ENCODE data around the gene PLAC8L1. TPM values are rescaled to one million over a fixed set of nuclear protein-coding genes. Genes with fewer than 3 reads are reported as not detected.

PLAC8L1 gene
- total RNA-seq, 1 donor from 2014 or later: 0.49 TPM

GRCh38 chr5:146052780-146053179 is 52.6 kb downstream of the PLAC8L1 start:
- Histone ChIP-seq H3K9me3 (replicated peaks) (no peaks in the 10 kb centered on the region), H3K36me3 (no peaks in the 10 kb centered on the region), H3K27ac (replicated peaks) (no peak overlapping the region), H3K4me3 (no peak overlapping the region), H3K4me1 (peaks cover 12% of the 10 kb centered on the region), H3K27me3 (ENCODE audit: low read depth) (no peaks in the 10 kb centered on the region)
- TF ChIP-seq CTCF (IDR thresholded peaks at IDR 0.05; ENCODE audit: borderline replicate concordance): peak; percentile 36
- no peak for DNase-seq
- intact Hi-C loops (cut with micrococcal nuclease): no loop called here

- no peaks in the 10 kb centered on the region for H3K27me3 ChIP-seq (ENCODE audit: low read depth)
- H3K9me3 ChIP-seq (replicated peaks): no peaks in the 10 kb centered on the region
- intact Hi-C loops (cut with micrococcal nuclease): no loop called here
- H3K4me1 ChIP-seq: peaks cover 22% of the 10 kb centered on the region
- no peak for TF ChIP-seq CTCF (IDR thresholded peaks at IDR 0.05; ENCODE audit: borderline replicate concordance)
- no peaks in the 10 kb centered on the region for H3K36me3 ChIP-seq
- no peak overlapping the region for H3K27ac ChIP-seq (replicated peaks)
- no peak overlapping the region for H3K4me3 ChIP-seq
- DNase-seq: no peak
Observed at GRCh38 chr5:146051678-146052077, 53.7 kb downstream of the PLAC8L1 start.

GRCh38 chr5:146050086-146050485 is 55.3 kb downstream of the PLAC8L1 start:
- no peaks in the 10 kb centered on the region for H3K36me3 ChIP-seq
- H3K27me3 ChIP-seq (ENCODE audit: low read depth): no peaks in the 10 kb centered on the region
- no peak overlapping the region for H3K4me3 ChIP-seq
- no peak for DNase-seq
- TF ChIP-seq CTCF (IDR thresholded peaks at IDR 0.05; ENCODE audit: borderline replicate concordance): no peak
- H3K9me3 ChIP-seq (replicated peaks): no peaks in the 10 kb centered on the region
- H3K27ac ChIP-seq (replicated peaks): no peak overlapping the region
- intact Hi-C loops (cut with micrococcal nuclease): no loop called here
- peaks cover 22% of the 10 kb centered on the region for H3K4me1 ChIP-seq

- Histone ChIP-seq H3K9me3 (replicated peaks) (no peaks in the 10 kb centered on the region), H3K4me1 (peaks cover 22% of the 10 kb centered on the region), H3K36me3 (no peaks in the 10 kb centered on the region), H3K4me3 (no peak overlapping the region), H3K27me3 (ENCODE audit: low read depth) (no peaks in the 10 kb centered on the region), H3K27ac (replicated peaks) (no peak overlapping the region)
- TF ChIP-seq CTCF (IDR thresholded peaks at IDR 0.05; ENCODE audit: borderline replicate concordance): peak; percentile 6
- DNase-seq: no peak
- intact Hi-C loops (cut with micrococcal nuclease): loop anchor here (10.0 kb wide), 2 partner anchors 225 to 365 kb away; no protein-coding TSS in a partner anchor
Observed at GRCh38 chr5:146049704-146050026, 55.7 kb downstream of the PLAC8L1 start.

- H3K27ac ChIP-seq (replicated peaks): no peak overlapping the region
- H3K9me3 ChIP-seq (replicated peaks): no peaks in the 10 kb centered on the region
- H3K36me3 ChIP-seq: no peaks in the 10 kb centered on the region
- no peak overlapping the region for H3K4me3 ChIP-seq
- no peaks in the 10 kb centered on the region for H3K27me3 ChIP-seq (ENCODE audit: low read depth)
- DNase-seq: no peak
- TF ChIP-seq CTCF (IDR thresholded peaks at IDR 0.05; ENCODE audit: borderline replicate concordance): peak; percentile 73
- intact Hi-C loops (cut with micrococcal nuclease): loop anchor here (10.0 kb wide), 2 partner anchors 224 to 364 kb away; no protein-coding TSS in a partner anchor
- peaks cover 22% of the 10 kb centered on the region for H3K4me1 ChIP-seq
Observed at GRCh38 chr5:146048994-146049703, 56.2 kb downstream of the PLAC8L1 start.

Data from left ventricle myocardium inferior (tissue), 1 donor.